ENCODE results near the gene PRPS1.

GRCh38 chrX:107597791-107598190, 30.5 kb upstream of the PRPS1 start:
- TF ChIP-seq ZFX (IDR thresholded peaks at IDR 0.05; ENCODE audit: borderline replicate concordance) (no peak), CTCF (IDR thresholded peaks at IDR 0.05) (no peak)
